ENCODE measurements around the gene BAMBI.

The BAMBI gene

DNA sequence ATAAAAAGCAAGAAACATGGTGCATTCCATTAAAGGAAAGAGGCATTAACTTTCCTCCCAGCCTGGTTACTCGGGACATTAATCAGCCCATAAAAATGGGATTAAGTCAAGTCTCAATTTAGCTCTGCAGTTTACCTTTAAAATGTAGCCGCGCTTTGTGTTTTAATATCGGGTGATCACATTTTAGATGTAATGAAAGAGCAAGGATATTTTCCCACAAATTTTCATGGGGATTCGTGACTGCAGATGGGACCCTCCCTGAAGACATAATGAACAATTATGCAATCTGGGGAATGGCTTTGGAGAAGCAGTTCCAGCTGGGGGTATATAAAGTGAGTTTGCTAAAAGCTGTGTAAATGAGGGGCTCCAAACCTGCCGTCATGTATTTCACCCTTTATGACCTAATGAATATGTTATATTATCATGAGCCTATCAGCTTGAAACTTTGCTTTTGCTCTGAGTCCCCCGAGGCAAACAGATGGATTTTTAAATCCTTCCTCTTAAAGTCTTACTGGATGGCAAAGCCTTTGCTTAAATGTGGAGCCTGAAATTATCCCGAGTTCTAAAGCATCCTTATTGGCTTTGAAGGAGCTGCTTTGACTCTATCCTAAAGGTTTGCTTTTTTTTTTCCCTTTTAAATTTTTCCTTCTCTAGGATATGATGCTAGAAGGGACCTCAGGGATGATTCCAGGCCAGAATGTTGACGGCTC is 31.8 kb downstream of the BAMBI start:
- no peaks in the 10 kb centered on the region for H3K36me3 ChIP-seq
- no peaks in the 10 kb centered on the region for H4K20me1 ChIP-seq
- H3K4me2 ChIP-seq = no peak overlapping the region
- no peak for TF ChIP-seq Cebpa-rat (IDR thresholded peaks at IDR 0.05)
- peaks cover 0 to 18% (median 7%) of the 10 kb centered on the region in 11 experiments; a peak in 11 of 22 replicates for H3K9me3 ChIP-seq (replicated peaks in 1 of 11)
- H3K9ac ChIP-seq = no peak overlapping the region
- no peaks in the 10 kb centered on the region for H3K27me3 ChIP-seq
- no peak overlapping the region for H3K4me3 ChIP-seq
- H3K27ac ChIP-seq = no peak overlapping the region
- no peaks in the 10 kb centered on the region for H3K4me1 ChIP-seq

GRCh38 chr10:28710202-28710886 is 33.0 kb downstream of the BAMBI start:
- no peak for TF ChIP-seq Cebpa-rat (IDR thresholded peaks at IDR 0.05)
- no peak overlapping the region for H3K9ac ChIP-seq
- H3K27me3 ChIP-seq = no peaks in the 10 kb centered on the region
- no peak overlapping the region for H3K27ac ChIP-seq
- no peak overlapping the region for H3K4me3 ChIP-seq
- no peaks in the 10 kb centered on the region for H3K4me1 ChIP-seq
- peaks cover 0 to 18% (median 7%) of the 10 kb centered on the region in 11 experiments; a peak in 11 of 22 replicates for H3K9me3 ChIP-seq (replicated peaks in 1 of 11)
- no peaks in the 10 kb centered on the region for H3K36me3 ChIP-seq
- no peaks in the 10 kb centered on the region for H4K20me1 ChIP-seq
- H3K4me2 ChIP-seq = no peak overlapping the region

DNA sequence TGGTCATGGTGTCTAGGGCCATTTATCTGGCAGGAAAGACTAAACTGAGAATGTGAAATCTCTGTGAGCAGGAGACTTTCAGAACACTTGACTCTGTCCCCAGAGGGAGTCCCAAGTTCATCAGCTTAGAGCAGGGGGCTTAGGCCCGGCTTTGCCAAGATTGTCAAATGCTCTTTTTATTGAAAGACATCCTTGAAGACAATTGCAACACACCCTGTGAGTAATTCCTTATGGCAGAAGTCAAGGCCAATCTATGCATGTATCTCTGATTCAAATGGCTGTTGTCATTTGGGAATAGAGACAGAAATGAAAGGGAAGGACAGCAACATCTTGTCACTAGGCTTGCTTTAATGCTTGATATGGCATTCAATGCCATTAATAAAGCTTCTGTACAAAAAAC is 33.7 kb downstream of the BAMBI start:
- no peaks in the 10 kb centered on the region for H4K20me1 ChIP-seq
- no peaks in the 10 kb centered on the region for H3K27me3 ChIP-seq
- no peak overlapping the region for H3K27ac ChIP-seq
- H3K9ac ChIP-seq = no peak overlapping the region
- H3K4me1 ChIP-seq = no peaks in the 10 kb centered on the region
- H3K4me2 ChIP-seq = no peak overlapping the region
- no peak overlapping the region for H3K4me3 ChIP-seq
- TF ChIP-seq Cebpa-rat (IDR thresholded peaks at IDR 0.05) = no peak
- peaks cover 0 to 18% (median 7%) of the 10 kb centered on the region in 11 experiments; a peak in 11 of 22 replicates for H3K9me3 ChIP-seq (replicated peaks in 1 of 11)
- H3K36me3 ChIP-seq = no peaks in the 10 kb centered on the region

GRCh38 chr10:28711776-28712175 is 34.5 kb downstream of the BAMBI start:
- no peaks in the 10 kb centered on the region for H3K27me3 ChIP-seq
- TF ChIP-seq Cebpa-rat (IDR thresholded peaks at IDR 0.05) = no peak
- no peaks in the 10 kb centered on the region for H3K4me1 ChIP-seq

DNA sequence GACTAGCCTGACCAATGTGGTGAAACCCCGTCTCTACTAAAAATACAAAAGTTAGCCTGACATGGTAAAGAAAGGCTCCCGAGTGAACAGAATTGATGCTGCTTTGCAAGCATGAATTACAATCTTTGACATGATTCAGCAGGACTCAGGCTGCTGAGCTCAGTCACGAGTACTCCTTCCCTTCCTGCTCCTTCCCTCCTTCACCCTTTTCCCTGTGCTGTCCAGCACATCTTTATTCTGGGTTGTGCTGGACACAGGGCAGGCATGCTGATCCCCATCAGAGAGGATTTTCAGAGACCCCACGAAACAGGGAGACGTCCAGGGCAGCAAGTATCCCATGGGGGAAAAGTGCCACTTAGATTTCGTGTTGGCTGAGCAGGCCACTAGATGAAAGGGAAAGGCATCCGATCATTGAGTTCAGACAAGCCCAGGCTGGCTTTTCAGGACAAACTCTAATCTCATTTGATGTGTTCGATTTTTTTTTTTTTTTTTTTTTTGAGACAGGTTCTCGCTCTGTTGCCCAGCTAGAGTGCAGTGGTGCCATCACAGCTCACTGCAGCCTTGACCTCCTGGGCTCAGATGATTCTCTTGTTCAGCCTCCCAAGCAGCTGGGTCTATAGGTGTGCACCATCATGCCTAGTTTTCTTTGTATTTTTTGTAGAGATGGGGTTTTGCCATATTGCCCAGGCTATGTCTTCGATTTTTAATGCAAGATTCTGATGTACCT is 36.5 kb downstream of the BAMBI start:
- no peak overlapping the region for H3K27ac ChIP-seq
- H3K4me1 ChIP-seq = no peaks in the 10 kb centered on the region
- H3K4me3 ChIP-seq = no peak overlapping the region
- H3K9ac ChIP-seq = no peak overlapping the region
- TF ChIP-seq Cebpa-rat (IDR thresholded peaks at IDR 0.05) = no peak
- H3K36me3 ChIP-seq = no peaks in the 10 kb centered on the region
- no peaks in the 10 kb centered on the region for H4K20me1 ChIP-seq
- H3K4me2 ChIP-seq = no peak overlapping the region
- H3K27me3 ChIP-seq = no peaks in the 10 kb centered on the region
- H3K9me3 ChIP-seq (replicated peaks in 1 of 11) = peaks cover 0 to 24% (median 11%) of the 10 kb centered on the region in 11 experiments; a peak in 12 of 22 replicates

More at GRCh38 chr10:28711776-28712175, 34.5 kb downstream of the BAMBI start:
- H3K4me3 ChIP-seq = no peak overlapping the region
- H4K20me1 ChIP-seq = no peaks in the 10 kb centered on the region
- no peaks in the 10 kb centered on the region for H3K36me3 ChIP-seq
- H3K9ac ChIP-seq = no peak overlapping the region
- peaks cover 0 to 20% (median 10%) of the 10 kb centered on the region in 11 experiments; a peak in 12 of 22 replicates for H3K9me3 ChIP-seq (replicated peaks in 1 of 11)
- H3K4me2 ChIP-seq = no peak overlapping the region
- no peak overlapping the region for H3K27ac ChIP-seq

- Histone ChIP-seq H3K4me1 (peaks cover 0 to 2% (median 0%) of the 10 kb centered on the region in 10 experiments; a peak in 2 of 20 replicates), H3K4me2 (no peak overlapping the region), H3K9ac (no peak overlapping the region), H3K27ac (no peak overlapping the region), H3K9me3 (replicated peaks in 1 of 11) (peaks cover 0 to 24% (median 11%) of the 10 kb centered on the region in 11 experiments; a peak in 12 of 22 replicates), H4K20me1 (no peaks in the 10 kb centered on the region), H3K27me3 (no peaks in the 10 kb centered on the region), H3K4me3 (no peak overlapping the region), H3K36me3 (no peaks in the 10 kb centered on the region)
- no peak for TF ChIP-seq Cebpa-rat (IDR thresholded peaks at IDR 0.05)
Observed at GRCh38 chr10:28714401-28715053, 37.2 kb downstream of the BAMBI start.

- TF ChIP-seq Cebpa-rat (IDR thresholded peaks at IDR 0.05) = no peak
- H3K27ac ChIP-seq = no peak overlapping the region
- H3K9ac ChIP-seq = no peak overlapping the region
Observed at GRCh38 chr10:28715246-28715645, 37.9 kb downstream of the BAMBI start.

DNA sequence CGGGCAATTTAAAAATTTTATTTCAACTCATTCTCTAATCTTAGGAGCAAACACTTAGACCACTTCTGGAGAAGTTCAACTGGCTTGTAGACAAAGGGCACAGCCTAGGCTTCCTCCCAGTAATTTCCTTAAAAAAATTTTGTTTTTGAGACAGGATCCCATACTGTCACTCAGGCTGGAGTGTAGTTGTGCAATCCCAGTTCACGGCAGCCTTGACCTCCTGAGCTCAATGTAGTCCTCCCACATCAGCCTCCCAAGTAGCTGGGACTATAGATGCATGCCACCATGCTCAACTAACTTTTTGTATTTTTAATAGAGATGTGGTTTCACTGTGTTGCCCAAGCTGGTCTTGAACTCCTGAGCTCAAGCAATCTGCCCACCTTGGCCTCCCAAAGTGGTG is 38.4 kb downstream of the BAMBI start:
- 0 out of 22 replicates have a peak, but pooled peaks of 1 of the 11 experiments have one; percentile 33 for TF ChIP-seq Cebpa-rat (IDR thresholded peaks at IDR 0.05)
- Histone ChIP-seq H3K4me2 (no peak overlapping the region), H3K36me3 (no peaks in the 10 kb centered on the region), H3K4me1 (peaks cover 2 to 12% (median 6%) of the 10 kb centered on the region in 10 experiments; a peak in 14 of 20 replicates), H3K4me3 (no peak overlapping the region), H4K20me1 (no peaks in the 10 kb centered on the region), H3K9ac (no peak overlapping the region), H3K27ac (no peak overlapping the region), H3K9me3 (replicated peaks in 1 of 11) (peaks cover 0 to 24% (median 11%) of the 10 kb centered on the region in 11 experiments; a peak in 12 of 22 replicates), H3K27me3 (no peaks in the 10 kb centered on the region)

More at GRCh38 chr10:28715246-28715645, 37.9 kb downstream of the BAMBI start:
- no peak overlapping the region for H3K4me3 ChIP-seq
- H3K36me3 ChIP-seq = no peaks in the 10 kb centered on the region
- H3K27me3 ChIP-seq = no peaks in the 10 kb centered on the region
- no peak overlapping the region for H3K4me2 ChIP-seq
- no peaks in the 10 kb centered on the region for H4K20me1 ChIP-seq
- peaks cover 0 to 24% (median 11%) of the 10 kb centered on the region in 11 experiments; a peak in 12 of 22 replicates for H3K9me3 ChIP-seq (replicated peaks in 1 of 11)
- peaks cover 0 to 9% (median 6%) of the 10 kb centered on the region in 10 experiments; a peak in 5 of 20 replicates for H3K4me1 ChIP-seq

Data from BLaER1 treated with 17β-estradiol and CSF1 and Interleukin-3, amounts not matched to agents 10 nM and 100 nM (cell line).